ENCODE results near the gene TMEM54.

Gene TMEM54

GRCh38 chr1:32892368-32893197 is 8.6 kb downstream of the TMEM54 start:
- Mint-ChIP-seq H3K27ac (no peak overlapping the region), H3K4me1 (peaks cover 21% of the 10 kb centered on the region), H3K4me3 (peak overlapping the region; percentile 72 to 81), H3K27me3 (peaks cover 98% of the 10 kb centered on the region), H3K9me3 (no peaks in the 10 kb centered on the region)
- ATAC-seq, result peak; percentile 73
- DNase-seq, result peak; percentile 44 to 67

- peaks cover 21% of the 10 kb centered on the region for H3K4me1 Mint-ChIP-seq
- ATAC-seq, result no peak
- peak overlapping the region; percentile 38 to 81 for H3K4me3 Mint-ChIP-seq
- no peaks in the 10 kb centered on the region for H3K9me3 Mint-ChIP-seq
- H3K27me3 Mint-ChIP-seq, result peaks cover 98% of the 10 kb centered on the region
- no peak for DNase-seq
- no peak overlapping the region for H3K27ac Mint-ChIP-seq
Measured at GRCh38 chr1:32891630-32892029, 9.6 kb downstream of the TMEM54 start.

GRCh38 chr1:32891241-32891570 is 10.0 kb downstream of the TMEM54 start:
- DNase-seq, result no peak
- peaks cover 98% of the 10 kb centered on the region for H3K27me3 Mint-ChIP-seq
- peaks cover 21% of the 10 kb centered on the region for H3K4me1 Mint-ChIP-seq
- no peak for ATAC-seq
- no peaks in the 10 kb centered on the region for H3K9me3 Mint-ChIP-seq
- H3K27ac Mint-ChIP-seq, result no peak overlapping the region
- H3K4me3 Mint-ChIP-seq, result no peak overlapping the region

GRCh38 chr1:32890516-32891240 is 10.5 kb downstream of the TMEM54 start:
- Mint-ChIP-seq H3K27me3 (peaks cover 98% of the 10 kb centered on the region), H3K4me1 (peaks cover 25% of the 10 kb centered on the region), H3K4me3 (no peak overlapping the region), H3K9me3 (no peaks in the 10 kb centered on the region), H3K27ac (no peak overlapping the region)
- DNase-seq (no peak), ATAC-seq (no peak)

- Mint-ChIP-seq H3K4me1 (peaks cover 30% of the 10 kb centered on the region), H3K4me3 (no peak overlapping the region), H3K27ac (no peak overlapping the region), H3K27me3 (peaks cover 98% of the 10 kb centered on the region), H3K9me3 (no peaks in the 10 kb centered on the region)
- ATAC-seq, result no peak
- DNase-seq, result no peak
Measured at GRCh38 chr1:32889731-32890278, 11.4 kb downstream of the TMEM54 start.

- DNase-seq (no peak), ATAC-seq (no peak)
- H3K4me3 Mint-ChIP-seq, result no peak overlapping the region
- H3K4me1 Mint-ChIP-seq, result peaks cover 30% of the 10 kb centered on the region
- H3K27ac Mint-ChIP-seq, result no peak overlapping the region
- H3K9me3 Mint-ChIP-seq, result no peaks in the 10 kb centered on the region
- H3K27me3 Mint-ChIP-seq, result peaks cover 100% of the 10 kb centered on the region
Measured at GRCh38 chr1:32888677-32889420, 12.3 kb downstream of the TMEM54 start.

- peaks cover 22% of the 10 kb centered on the region for H3K4me1 Mint-ChIP-seq
- no peak overlapping the region for H3K27ac Mint-ChIP-seq
- DNase-seq (no peak), ATAC-seq (no peak)
- peaks cover 100% of the 10 kb centered on the region for H3K27me3 Mint-ChIP-seq
- H3K9me3 Mint-ChIP-seq, result no peaks in the 10 kb centered on the region
- no peak overlapping the region for H3K4me3 Mint-ChIP-seq
Measured at GRCh38 chr1:32888134-32888533, 13.1 kb downstream of the TMEM54 start.

- DNase-seq (no peak), ATAC-seq (no peak)
- Mint-ChIP-seq H3K9me3 (no peaks in the 10 kb centered on the region), H3K4me3 (no peak overlapping the region), H3K27ac (no peak overlapping the region), H3K4me1 (peaks cover 17% of the 10 kb centered on the region), H3K27me3 (peaks cover 98% of the 10 kb centered on the region)
Measured at GRCh38 chr1:32887623-32888022, 13.6 kb downstream of the TMEM54 start.

GRCh38 chr1:32886828-32887414 is 14.3 kb downstream of the TMEM54 start:
- Mint-ChIP-seq H3K9me3 (no peaks in the 10 kb centered on the region), H3K27ac (no peak overlapping the region), H3K4me3 (no peak overlapping the region), H3K4me1 (peaks cover 10% of the 10 kb centered on the region), H3K27me3 (peaks cover 96% of the 10 kb centered on the region)
- ATAC-seq, result no peak
- DNase-seq, result no peak

- DNase-seq, result peak; percentile 45 to 47
- peaks cover 96% of the 10 kb centered on the region for H3K27me3 Mint-ChIP-seq
- no peaks in the 10 kb centered on the region for H3K9me3 Mint-ChIP-seq
- ATAC-seq, result peak; percentile 80
- H3K27ac Mint-ChIP-seq, result peak within 1 kb of the TSS in 1 of 2 donors; percentile 45
- peaks cover 9% of the 10 kb centered on the region for H3K4me1 Mint-ChIP-seq
- H3K4me3 Mint-ChIP-seq, result peak within 1 kb of the TSS; percentile 33 to 58
Measured at GRCh38 chr1:32886004-32886827, 15.0 kb downstream of the TMEM54 start, which contains the start of gene HPCA. Gene HPCA, plus strand, starts transcription at chr1:32886491. Its CDS starts 2,408 bp downstream, at chr1:32888899.

- no peak overlapping the region for H3K27ac Mint-ChIP-seq
- ATAC-seq (no peak), DNase-seq (no peak)
- peaks cover 96% of the 10 kb centered on the region for H3K27me3 Mint-ChIP-seq
- H3K4me1 Mint-ChIP-seq, result peaks cover 9% of the 10 kb centered on the region
- peak overlapping the region; percentile 33 to 58 for H3K4me3 Mint-ChIP-seq
- H3K9me3 Mint-ChIP-seq, result no peaks in the 10 kb centered on the region
Measured at GRCh38 chr1:32885676-32886003, 15.5 kb downstream of the TMEM54 start.

GRCh38 chr1:32884726-32885125 is 16.5 kb downstream of the TMEM54 start:
- no peak overlapping the region for H3K4me3 Mint-ChIP-seq
- no peak overlapping the region for H3K27ac Mint-ChIP-seq
- ATAC-seq (no peak), DNase-seq (no peak)
- H3K4me1 Mint-ChIP-seq, result peaks cover 9% of the 10 kb centered on the region
- H3K9me3 Mint-ChIP-seq, result no peaks in the 10 kb centered on the region
- H3K27me3 Mint-ChIP-seq, result peaks cover 91% of the 10 kb centered on the region

- Mint-ChIP-seq H3K4me1 (peaks cover 9% of the 10 kb centered on the region), H3K9me3 (no peaks in the 10 kb centered on the region), H3K27ac (no peak overlapping the region), H3K4me3 (no peak overlapping the region), H3K27me3 (peaks cover 84% of the 10 kb centered on the region)
- ATAC-seq, result no peak
- no peak for DNase-seq
Measured at GRCh38 chr1:32884032-32884372, 17.2 kb downstream of the TMEM54 start.

- Mint-ChIP-seq H3K27me3 (peaks cover 79% of the 10 kb centered on the region), H3K9me3 (no peaks in the 10 kb centered on the region), H3K4me1 (peaks cover 9% of the 10 kb centered on the region), H3K4me3 (no peak overlapping the region), H3K27ac (no peak overlapping the region)
- ATAC-seq (no peak), DNase-seq (no peak)
Measured at GRCh38 chr1:32883338-32884031, 17.7 kb downstream of the TMEM54 start.
